NCI-H187 (cell line): ENCODE results near the gene PDPK1.
"Not testable (repeated sequence)": the region's sequence is repeated elsewhere in the genome, so short reads cannot be mapped to it uniquely, and the experiment has no call there.

Experiments used
- DNase-seq, 2 experiments: peaks; one replicate each; lab custom pipeline; 2025; lab: John Stamatoyannopoulos, UW

PDPK1 gene

GRCh38 chr16:2540912-2541311 lies 3.1 kb downstream of the PDPK1 start:
- DNase-seq = not testable (repeated sequence)

DNA sequence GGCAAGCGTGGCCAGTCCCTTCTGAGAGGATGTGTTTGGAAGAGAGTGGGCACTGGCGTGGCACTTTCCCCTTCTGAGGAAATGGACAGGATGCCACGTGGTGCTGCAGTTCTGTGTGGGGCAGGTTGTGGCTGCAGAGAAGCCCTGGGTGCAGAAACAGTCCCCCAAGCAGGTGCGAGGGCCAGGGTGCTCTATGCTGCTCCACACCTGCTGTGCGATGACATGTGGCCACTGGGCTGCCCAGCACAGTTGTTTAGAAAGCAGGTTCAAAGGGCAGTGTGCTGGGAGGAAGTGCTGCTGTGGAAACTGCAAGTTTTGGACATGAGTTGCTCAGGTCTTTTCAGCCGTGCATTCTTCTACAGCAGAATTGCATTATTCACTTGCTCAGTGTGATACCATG lies 3.6 kb downstream of the PDPK1 start:
- not testable (repeated sequence) for DNase-seq

- DNase-seq = not testable (repeated sequence)
These were observed 6.0 kb downstream of the PDPK1 start for GRCh38 chr16:2543771-2544170.

GRCh38 chr16:2550283-2550878 lies 12.6 kb downstream of the PDPK1 start:
- not testable (repeated sequence) for DNase-seq

DNA sequence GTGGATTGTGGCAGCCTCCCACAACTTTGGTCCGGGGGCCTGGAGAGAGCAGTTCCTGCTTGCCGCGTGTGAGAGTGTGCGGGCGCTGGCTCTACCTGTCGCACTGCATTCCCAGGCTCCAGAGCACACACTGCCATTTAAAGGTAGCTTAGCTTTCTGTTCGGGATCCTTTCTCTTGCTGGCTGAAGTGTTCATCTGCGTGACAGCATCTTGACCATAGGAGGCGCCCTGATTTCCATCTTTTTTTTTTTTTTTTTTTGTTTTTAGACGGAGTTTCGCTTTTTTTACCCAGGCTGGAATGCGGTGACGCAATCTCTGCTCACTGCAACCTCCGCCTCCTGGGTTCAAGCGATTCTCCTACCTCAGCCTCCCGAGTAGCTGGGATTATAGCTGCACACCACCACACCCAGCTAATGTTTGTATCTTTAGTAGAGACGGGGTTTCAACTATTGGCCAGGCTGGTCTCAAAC lies 13.6 kb downstream of the PDPK1 start:
- DNase-seq = not testable (repeated sequence)

DNA sequence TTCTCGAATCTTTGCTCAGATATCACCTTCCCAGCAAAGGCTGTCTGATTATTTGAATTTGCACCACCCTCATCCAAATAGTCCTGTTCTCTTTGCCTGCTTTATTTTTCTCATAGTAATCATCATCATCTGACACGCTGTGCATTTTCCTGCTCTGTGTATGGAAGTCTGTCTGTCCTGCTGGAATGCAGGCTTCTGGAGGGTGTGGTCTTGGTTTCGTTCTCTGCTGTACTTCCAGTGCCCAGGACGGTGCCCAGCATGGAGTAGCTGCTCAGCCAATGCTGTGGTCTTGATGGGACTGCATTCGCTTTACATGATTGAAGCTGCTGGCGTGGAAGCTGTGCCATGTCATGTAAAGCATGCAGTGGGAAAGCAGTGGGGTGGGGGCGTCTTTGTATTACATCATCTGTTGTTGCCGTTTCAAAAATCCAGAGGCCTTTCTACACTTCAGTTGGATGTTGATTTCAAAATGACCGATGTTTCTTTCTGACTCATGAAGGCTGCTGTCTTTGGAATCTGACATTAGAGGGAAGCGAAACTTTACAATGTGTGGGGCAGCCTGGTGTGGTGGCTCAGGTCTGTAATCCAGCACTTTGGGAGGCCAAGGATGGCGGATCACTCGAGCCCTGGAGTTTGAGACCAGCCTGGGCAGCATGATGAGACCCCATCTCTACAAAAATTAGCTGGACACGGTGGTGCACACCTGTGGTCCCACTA lies 17.0 kb downstream of the PDPK1 start:
- not testable (repeated sequence) for DNase-seq

- not testable (repeated sequence) for DNase-seq
These were observed 19.3 kb downstream of the PDPK1 start for GRCh38 chr16:2557150-2557549.

- DNase-seq = not testable (repeated sequence)
These were observed 22.4 kb downstream of the PDPK1 start for GRCh38 chr16:2560131-2560797.

GRCh38 chr16:2560798-2561133 lies 22.9 kb downstream of the PDPK1 start:
- DNase-seq = not testable (repeated sequence)

GRCh38 chr16:2567506-2567905 lies 29.7 kb downstream of the PDPK1 start:
- not testable (repeated sequence) for DNase-seq

- DNase-seq = not testable (repeated sequence)
These were observed 30.8 kb downstream of the PDPK1 start for GRCh38 chr16:2568573-2568972.

DNA sequence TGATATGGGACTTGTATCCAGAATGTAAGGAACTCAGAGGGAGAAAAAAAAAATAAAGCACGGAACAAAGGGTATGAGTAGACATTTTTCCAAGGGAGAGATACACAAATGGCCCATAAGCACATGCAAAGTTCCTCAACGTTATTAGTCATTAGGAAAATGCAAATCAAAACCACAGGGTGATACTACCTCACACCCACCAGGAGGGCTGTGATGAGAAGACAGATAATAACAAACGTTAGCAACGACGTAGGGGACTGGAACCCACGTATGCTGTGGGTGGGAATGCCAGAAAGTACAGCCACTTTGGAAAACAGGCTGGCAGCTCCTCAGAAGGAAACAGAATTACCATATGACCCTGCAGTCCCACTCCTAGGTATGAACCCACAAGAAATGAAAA lies 34.9 kb downstream of the PDPK1 start:
- DNase-seq = not testable (repeated sequence)

DNA sequence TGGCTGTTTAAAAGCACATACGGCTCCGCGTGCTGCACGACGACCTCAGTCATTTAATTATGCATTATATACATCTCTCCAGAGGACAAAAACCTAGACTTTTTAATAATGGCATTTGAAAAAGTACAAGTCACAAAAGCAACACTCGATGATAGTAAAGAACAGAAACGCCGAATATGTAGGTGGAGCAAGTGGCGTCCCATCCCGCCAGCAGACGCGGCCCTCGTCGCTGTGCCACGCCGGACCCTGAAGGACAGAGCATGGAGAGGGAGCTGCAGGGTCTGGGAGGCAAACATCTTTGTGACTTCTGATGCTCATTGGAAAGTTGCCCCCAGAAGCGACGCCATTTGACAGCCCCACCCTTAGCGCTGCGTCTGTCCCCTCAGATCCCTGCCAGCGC lies 38.0 kb downstream of the PDPK1 start:
- DNase-seq = not testable (repeated sequence)

- DNase-seq = not testable (repeated sequence)
These were observed 39.2 kb downstream of the PDPK1 start for GRCh38 chr16:2577044-2577443.

DNA sequence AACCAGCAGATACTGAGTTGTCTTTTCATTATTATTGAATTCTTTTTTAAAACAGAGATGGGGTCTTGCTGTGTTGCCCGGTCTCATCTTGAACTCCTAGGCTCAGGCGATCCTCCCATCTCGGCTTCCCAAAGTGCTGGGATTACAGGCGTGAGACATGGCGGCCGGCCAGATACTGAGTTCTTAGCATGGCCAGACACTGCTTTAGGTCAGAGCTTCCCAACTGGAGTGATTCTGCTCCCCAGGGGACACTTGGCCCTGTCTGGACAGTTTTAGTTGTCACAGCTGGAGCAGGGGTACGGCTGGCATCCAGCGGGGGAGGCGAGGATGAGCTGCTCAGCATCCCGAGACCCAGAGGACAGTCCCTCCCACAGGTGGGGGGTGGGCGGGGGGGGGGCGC lies 41.1 kb downstream of the PDPK1 start:
- DNase-seq = not testable (repeated sequence)

- DNase-seq = not testable (repeated sequence)
These were observed 42.3 kb downstream of the PDPK1 start for GRCh38 chr16:2580143-2580542.

- not testable (repeated sequence) for DNase-seq
These were observed 43.0 kb downstream of the PDPK1 start for GRCh38 chr16:2580818-2581217.

GRCh38 chr16:2584729-2585650 lies 47.2 kb downstream of the PDPK1 start:
- DNase-seq = no peak

DNA sequence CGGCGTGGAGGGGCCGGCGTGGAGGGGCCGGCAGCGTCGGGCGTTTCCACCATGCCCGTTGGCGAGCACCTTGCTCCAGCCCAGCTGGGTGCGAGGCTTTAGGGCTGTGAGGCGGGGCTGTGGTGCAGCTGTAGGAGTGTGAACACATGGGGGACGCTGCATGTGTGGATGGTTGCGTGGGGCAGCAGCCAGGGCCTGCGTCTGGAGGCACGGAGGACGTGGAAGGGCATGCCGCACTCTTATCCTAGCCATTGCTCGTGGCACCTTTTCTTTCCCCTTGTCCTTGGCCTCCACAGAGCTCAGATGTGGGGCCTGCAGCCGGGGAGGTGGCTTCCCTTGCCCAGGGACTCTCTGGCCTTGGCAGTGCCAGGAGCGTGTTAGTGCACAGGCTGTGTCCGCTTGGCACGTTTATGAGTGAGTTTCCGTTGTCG lies 47.8 kb downstream of the PDPK1 start:
- DNase-seq = no peak

- DNase-seq = no peak
These were observed 48.4 kb downstream of the PDPK1 start for GRCh38 chr16:2586241-2586640.

DNA sequence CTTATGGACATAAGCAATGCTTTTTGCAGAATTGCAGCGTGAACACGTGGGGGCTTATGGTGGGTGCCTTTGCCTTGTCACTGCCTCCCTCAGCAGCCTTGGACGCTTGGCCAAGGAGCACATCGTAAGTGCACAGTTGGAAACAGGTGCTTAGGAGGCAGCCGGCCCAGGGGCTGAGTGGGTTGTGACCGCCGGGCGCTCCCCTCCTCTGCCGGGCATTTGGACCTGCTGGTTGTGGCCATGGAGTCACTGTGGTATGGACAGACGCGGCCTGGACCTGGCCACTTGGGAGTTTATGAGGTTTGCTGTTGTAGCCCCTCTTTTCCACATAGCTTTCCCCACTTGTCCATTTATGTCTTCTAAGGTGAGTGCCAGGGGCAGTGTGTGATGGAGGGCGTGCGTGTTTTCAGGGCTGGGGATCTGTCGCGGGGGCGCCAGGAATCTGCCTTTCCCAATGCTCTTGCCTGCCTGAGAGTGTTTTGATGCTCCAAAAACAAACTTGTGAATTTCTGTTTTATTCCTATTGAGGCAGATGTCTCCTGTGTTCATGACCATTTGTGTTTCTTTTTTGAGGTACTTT lies 49.2 kb downstream of the PDPK1 start:
- no peak for DNase-seq
